NCI-H69 (cell line): ENCODE measurements around the gene HEXA.

Experiments used
- DNase-seq: peaks from one replicate; lab custom pipeline; 2025; lab: John Stamatoyannopoulos, UW

The HEXA gene

DNA sequence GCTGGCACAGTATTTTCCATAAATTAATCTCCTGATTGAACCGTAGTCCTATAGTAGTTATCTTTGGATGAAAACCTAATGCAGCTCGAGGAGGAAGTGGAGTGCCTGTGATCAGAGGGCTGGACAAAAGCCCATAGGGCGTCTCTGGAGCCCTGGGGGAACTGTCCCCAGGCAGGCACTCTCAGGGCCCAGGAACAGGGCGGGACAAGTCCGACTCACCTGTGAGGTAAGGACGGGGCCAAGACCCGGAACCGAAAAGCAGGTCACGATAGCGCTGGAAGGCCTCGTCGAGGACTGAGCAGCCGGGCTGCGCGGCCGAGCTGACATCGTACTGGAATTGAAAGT is 341 bp downstream of the HEXA start:
- no peak for DNase-seq

DNA sequence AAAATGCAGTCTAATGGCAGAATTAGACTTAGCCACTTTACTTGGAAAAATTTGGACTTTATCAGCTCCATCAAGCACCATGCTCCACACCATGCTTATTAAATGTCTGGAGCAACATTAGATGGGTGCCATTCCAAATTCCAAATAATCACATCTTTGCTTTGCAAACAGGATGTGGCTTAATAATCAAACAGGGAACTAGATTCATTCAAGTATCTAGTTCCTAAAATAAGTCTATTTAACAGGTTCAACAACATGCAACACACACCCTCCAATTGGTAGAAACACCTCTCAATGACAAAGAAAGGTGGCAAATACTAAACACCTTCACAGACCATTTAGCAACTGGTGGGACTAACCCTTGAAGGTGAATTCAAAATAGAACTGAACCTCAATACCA is 3.5 kb downstream of the HEXA start:
- DNase-seq: no peak

DNA sequence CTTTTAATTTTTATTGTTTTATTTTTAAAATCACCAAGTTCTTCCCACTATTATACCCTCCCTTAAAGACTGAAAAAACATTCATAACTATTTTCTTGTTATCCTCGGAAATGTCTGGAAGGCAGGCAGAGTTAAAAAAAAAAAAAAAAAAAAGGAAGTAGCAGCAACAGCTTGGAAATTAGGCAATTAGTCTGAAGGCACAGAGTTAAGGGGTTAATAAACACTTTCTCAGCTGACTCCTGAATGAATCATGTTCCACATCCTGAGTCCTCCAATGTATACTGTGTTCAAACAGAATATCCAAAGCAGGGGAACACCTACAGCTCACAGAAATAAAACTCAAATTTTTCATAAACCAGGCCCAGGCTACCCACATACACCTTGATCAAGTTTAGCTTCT is 5.8 kb downstream of the HEXA start:
- DNase-seq: no peak

DNA sequence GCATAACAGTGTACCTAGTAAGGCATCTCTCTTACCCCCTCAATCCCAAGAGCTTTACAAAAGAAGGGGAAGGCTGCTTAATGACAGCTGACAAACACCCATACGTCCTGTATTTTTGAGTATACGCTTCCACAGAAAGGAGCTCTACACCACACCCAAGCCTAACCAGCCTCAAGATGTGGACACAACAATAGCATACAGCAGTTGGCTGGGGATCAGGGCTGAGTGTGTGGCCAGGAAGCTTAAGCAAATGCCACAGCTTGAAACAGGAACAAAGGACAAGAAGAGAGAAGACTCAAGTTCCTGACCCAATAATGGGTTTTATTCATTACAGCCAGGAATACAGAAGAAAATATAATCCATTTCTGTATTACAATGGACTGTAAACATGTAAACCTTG is 6.9 kb downstream of the HEXA start:
- DNase-seq: no peak

DNA sequence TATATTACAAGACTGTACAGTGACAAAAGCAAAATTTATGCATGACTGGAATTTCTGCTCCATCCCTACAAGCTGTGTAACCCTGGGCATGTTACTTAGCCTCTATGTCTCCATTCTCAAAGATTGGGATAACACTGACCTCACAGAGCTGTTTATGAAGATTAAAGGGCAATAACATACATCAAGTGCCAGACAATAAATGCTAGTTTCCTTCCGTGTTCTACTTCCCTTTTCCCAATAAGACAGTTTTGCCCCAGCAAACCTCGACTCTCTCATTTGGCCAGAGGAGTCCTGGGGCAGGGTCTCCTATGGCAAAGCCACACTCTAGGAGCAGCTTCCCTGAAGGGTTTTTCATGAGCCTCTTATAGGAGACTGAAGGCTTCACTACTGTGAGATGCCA is 7.5 kb downstream of the HEXA start:
- DNase-seq: no peak

DNA sequence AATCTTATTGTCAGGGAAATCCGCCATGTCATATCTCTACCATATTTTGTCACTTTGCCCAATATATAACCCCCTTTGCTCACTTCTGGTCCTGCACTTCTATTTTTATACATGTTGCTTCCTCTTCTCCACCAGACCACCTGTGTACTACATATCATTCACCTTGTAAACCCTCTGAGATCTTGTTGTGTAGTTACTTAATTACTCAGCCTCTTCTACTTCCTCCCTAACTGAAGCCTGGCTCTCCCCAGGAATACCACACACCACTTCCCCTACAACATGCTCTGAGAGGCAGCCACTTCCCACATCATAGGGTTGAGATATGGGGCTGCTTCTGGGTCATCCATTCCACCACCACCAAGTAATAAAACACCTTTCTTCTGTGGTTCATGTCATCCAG is 10.0 kb downstream of the HEXA start:
- DNase-seq: no peak

DNA sequence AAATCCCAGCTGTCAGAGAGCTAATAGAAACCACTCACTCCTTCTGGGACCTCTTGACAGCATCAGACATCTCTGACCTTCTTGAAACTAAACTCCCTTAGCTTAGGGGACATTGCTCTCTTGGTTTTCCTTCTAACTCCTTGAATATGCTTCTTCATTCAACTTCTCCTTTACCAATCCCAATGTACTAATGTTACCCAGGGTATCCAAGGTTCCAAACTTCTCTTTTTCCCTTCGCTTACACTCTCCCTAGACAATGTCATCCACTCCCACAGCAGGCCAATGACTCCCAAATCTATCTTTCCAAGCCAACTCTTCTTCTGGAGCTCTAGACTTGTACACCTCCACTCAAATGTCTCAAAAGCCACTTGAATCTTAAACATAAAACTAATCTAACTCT is 14.6 kb downstream of the HEXA start:
- no peak for DNase-seq

DNA sequence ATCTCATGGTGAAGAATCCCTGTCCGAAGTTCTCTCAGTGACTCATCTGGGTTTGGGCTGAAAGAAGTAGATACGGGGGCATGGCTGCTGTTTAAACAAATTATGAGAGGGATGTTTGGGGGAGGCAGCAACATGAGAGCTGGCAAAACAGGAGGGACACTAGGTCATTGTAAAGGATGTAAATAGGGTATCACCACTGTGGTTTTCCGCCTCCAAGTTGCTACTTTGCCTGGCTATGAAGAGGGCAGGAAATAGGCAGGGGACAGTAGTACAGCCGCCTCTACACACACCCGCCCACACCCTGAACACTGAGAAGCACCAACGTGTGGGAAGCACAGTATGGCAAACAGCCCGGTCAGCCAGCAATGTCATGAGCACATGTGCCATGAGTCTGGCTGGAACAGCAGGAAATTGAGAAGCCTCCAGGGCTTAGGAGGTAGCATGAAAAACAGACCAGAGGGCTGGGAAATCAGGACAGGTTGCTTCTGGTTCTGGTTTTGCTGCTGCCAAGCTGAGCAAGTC is 17.1 kb downstream of the HEXA start:
- no peak for DNase-seq

DNA sequence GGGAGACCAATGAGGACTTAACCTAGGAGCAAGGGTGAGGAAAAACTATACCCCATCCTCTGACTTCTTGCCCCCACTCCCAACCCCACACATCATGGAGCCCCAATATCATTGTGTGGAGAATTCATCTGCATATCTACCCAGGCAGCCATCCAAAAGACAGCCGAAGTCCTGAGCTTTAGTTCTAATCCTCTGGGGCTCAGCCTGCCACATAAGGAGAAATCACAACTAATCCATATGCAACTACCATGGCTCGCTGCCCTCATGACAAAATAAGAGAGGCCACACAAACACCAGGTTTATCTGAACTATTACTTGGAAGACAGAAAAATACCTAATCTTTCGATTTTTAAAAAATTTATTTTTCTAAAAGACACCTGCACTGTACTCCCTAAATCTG is 17.7 kb downstream of the HEXA start:
- no peak for DNase-seq

DNA sequence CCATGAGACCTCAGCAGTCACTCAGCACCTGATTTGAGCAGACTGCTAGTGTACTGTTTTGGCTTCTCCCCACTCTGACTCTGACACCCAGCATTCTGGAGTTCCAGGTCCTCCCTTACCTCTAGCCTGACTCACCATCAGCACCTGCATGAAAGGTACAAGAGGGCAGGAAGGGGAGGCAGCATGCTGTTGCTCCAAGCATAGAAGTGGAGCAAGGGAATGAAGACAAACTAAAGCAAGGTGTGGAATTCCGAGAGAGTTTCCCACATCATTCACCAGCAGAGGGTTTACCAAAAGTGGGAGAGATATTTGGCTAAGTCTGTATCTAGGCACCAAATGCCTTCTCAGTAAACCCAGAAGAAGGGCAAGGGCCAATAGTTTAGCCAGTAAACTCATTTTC is 21.3 kb downstream of the HEXA start:
- no peak for DNase-seq

DNA sequence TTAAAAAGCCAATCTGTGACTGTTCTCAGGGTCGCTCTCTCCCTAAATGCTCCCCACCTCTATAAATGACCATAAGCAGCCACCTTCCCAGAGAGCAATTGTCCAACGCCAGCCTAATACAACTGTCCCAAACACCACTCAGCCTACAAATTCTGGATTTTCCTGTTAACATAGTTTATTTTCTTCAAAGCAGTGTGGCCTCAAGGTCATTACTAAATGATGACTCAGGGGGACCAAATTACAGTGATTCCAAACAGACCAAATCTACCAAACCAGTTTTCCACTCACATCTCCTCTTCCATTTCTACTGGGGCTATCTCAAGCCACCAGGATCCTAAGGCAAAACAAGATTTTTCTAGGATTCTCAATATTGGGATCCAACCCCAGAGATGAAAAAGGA is 22.5 kb downstream of the HEXA start:
- no peak for DNase-seq

DNA sequence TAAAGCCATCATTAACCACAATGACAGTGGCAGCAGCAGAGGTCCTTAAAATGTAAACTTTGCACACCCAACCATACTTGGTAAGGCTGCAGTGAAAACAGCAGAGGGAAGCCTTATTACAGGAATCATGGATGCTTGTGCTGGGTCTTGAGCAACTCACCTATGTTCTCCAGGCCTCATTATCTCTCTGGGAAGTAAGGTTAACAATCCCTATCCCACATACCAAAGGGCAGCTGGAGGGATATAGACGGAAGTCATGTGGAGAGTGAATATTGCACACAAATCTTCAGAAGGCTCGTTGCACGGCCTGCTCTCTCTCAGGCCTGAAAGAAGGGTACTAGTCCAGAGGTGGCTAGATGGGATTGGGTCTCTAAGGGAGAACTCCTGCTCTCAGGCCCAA is 30.0 kb downstream of the HEXA start:
- DNase-seq: no peak

DNA sequence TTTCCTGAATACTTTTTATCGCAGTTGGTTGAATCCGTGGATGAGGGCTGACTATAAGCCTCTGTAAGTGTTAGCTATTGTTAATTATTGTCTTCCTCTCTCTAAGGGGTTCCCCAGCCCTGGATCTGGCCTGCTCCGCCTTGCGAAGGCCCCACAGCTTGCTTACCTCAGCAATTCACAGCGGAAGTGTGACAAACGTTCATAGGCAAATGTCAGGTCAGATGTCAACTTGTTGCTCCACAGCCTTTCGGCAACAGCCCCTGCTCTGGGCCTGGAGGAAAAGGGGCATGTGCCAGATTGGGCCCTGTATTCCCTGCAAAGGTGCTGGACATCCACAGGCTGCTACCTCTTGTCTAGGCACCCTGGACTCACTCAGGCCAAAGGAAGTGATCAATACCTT is 30.5 kb downstream of the HEXA start:
- DNase-seq: no peak

DNA sequence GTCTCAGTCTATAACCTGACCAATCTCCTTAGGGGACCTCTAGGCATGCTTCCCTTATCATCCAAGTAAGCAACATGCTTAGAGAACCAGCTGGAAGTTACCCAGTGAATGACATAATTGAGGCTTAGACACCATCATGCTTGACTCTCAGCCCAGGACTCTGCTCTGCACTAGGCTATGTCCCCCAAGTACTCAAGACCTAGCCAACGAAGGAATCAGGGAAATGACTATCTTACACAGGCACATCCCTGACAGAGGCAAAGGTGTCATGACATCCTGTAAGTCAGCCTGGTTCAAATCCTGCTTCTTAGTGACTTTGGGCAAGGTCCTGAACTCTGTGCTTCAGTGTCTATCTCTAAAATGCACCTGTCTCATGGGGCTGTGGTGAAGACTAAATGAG is 31.2 kb downstream of the HEXA start:
- DNase-seq: no peak

DNA sequence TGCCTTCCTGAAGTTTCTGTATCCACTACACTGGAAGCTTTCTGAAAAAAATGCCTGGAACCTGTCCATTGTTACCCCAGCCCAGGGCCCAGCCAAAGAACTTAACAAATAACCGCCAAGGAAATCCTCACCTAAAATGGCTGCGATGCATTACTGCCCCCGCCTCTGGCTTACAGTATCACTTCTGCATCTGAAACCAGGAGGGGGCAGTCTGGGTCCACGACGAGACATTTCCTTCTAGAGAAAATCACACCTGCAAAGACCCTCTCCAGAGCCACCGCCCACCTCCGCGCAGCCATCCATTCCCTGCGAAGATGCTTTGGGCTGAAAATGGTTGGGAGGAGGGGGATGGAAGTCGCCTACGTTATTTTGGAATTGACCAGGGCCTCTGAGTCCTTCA is 33.4 kb downstream of the HEXA start:
- DNase-seq: peak; percentile 5

DNA sequence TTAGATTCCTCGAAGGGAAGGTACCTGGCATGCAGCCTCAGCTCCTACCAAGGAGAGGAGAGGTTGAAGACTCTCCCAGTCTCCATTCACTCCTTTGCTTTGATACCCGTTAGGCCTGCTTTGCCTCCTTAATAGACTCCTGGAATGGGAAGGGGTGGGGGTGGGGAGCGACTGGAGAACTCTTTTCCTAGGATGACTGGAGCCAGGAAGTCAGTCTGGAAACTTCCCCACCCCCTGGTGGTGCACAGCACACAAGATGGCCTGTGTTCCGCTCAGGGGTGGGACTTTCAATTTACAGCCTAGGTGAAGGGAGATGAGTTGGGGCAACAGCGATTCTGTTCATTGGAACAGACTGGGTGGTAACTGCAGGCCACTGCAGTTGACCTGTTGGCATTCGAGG is 34.5 kb downstream of the HEXA start:
- peak; percentile 9 for DNase-seq

DNA sequence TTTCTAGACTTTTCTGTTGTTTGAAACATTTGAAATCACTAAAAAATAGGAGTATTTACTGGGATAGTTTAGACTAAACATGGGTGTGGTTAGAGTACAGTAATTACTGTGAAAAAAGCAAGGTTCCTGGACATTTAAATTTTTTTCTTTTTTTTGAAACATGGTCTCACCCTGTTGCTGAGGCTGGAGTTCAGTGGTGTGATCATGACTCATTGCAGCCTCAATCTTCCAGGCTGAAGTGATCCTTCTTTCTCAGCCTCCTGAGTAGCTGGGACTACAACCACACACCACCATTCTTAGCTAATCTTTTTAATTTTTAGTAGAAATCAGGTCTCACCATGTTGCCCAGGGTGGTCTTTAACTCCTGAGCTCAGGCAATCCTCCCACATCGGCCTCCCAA is 35.4 kb downstream of the HEXA start:
- no peak for DNase-seq

DNA sequence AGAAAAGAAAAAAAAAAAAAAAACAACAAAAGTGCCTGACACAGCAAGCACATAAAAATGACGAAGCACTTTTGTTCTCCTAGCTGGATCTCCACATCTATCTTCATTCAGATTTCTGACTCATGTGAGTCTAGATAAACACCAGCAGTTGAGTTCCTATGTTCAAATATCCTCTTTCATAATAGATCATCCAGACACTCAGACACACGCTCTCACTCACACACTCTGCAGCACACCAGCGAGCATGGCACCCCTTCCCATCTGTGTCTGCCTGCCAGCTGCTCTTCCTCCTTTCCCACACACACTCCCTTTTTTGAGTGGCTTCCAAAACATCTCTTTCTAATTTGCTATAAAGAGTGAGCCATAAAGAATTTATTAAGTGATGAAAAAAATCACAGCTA is 36.0 kb downstream of the HEXA start:
- DNase-seq: peak; percentile 59

DNA sequence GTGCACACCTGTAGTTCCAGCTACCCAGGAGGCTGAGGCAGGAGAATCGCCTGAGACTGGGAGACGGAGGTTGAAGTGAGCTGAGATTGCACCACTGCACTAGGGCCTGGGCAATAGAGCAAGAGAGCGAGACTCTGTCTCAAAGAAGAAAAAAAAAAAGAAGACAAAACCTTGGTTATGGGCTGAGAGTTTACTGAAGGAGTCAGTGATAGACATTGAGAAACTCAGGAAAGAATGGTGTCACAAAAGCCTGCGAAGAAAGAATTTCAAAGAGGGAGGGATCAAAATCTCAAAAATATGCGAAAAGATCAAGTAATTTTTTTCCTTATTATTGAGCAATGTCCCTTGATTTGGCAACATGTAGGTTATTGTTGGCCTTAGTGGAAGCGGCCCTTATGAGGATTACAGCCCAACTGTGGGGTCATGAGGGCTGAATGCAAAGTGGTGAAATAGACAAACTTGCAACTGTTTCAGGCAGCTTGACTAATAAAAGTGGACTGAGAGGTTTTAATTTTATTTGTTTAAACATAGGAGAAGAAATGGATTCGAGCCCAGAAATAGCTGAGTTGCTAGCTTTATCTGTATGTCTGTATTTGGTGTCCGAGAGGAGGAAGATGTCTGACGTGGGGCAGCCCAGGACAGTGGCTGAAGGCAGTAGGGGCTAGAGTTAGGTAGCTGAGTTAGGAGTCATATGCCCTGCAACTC is 37.0 kb downstream of the HEXA start:
- DNase-seq: no peak

DNA sequence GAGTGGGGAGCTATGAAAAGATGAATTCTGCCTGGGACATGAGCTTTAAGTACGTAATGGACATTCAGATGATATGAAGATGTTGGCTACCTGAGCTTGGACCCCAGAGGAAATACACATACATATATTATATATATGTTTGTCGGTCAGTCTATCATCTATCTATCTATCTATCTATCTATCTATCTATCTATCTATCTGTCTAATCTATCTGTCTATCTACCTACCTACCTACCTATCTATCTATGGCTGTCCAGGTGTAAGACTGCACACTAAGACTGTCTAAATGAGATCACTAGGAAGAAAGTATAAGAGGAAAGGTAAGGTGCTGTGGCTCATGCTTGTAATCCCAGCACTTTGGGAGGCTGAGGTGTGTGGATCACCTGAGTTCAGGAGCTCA is 37.7 kb downstream of the HEXA start:
- DNase-seq: no peak

DNA sequence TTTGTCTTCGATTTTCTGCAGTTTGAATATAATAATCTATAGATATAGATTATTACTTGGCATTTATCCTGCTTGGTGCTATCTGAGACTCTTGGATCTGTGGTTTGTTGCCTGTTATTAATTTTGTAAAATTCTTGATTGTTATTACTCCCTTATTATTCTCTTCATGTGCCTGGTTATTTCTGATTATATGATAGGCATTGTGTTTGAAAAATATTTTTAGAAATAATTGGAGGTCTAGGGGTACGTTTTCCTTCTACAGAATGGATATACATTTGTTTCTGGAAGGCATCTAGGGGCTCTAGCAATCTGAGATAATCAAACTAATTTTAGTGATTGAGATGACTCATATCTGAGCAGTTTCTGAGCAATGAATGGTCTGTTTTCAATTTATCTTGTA is 41.0 kb downstream of the HEXA start:
- no peak for DNase-seq

DNA sequence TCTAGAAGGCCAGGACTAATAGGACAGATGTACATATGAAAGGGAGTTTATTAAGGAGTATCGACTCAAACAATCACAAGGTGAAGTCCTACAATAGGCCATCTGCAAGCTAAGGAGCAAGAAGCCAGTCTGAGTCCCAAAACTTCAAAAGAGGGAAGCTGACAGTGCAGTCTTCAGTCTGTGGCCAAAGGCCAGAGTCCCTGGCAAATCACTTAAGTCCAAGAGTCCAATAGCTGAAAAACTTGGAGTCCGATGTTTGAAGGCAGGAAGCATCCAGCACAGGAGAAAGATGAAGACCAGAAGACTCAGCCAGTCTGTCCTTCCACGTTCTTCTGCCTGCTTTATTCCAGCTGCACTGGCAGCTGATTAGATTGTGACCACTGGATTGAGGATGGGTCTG is 44.8 kb downstream of the HEXA start:
- no peak for DNase-seq

DNA sequence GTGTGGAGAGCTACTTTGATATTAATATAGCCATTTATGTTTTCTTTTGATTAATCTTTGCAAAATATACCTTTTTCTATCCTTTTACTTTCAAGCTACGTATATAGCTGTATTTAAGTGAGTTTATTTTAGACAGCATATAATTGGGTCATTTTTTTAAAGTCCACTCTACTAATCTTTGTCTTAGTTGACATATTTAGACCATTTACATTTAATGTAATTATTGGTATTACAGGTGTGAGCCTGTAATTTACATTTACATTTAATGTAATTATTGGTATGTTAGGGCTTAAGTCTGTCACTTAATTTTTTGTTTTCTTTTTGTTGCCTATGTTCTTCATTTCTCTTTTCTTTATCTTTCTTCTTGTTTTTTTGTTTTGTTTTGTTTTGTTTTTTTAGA is 52.1 kb downstream of the HEXA start:
- DNase-seq: no peak

DNA sequence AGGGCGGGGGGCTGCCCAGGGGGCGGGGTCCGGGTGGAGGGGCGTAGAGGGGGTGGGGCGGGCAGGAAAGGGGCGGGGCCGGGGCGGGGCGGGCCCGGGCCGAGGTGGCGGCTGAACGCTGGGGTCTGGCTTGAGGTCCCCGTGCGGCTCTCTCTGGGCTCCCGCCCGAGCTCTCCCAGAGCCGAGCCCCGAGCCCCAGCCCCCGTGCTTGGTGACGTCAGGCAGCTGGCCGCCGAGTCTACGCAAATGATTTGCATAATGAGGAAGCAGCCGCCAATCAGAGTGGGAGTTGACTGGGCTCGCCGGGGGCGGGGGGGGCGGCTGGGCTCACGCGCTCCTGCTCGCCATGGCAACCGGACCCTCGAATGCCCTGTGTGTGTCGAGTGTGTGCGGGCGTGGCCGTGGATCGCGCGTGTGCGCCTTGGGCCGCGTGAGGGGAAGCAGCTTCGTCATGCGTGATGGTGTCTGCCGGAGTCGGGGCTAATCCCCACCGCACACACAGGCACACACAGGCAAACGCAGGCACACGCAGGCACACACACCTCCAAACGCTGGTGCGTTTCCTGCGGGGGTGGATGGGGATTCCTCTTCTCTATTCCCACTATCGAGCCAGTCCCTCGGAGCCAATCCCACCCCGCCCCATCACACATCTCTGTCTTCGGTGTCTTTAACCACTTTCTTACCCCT is 55.7 kb downstream of the HEXA start, which contains the start of gene CELF6:
Gene CELF6 (minus strand): TSS at position 173 of the 687 bp plus-strand sequence. CDS start 283 bp downstream, outside the sequence.
- peak; percentile 94 for DNase-seq
